ENCODE results near the gene MS4A5.
"Not testable (repeated sequence)": the region's sequence is repeated elsewhere in the genome, so short reads cannot be mapped to it uniquely, and the experiment has no call there.

The MS4A5 gene

GRCh38 chr11:60429272-60429671, at the start of gene MS4A5:
TSS of gene MS4A5 (plus strand) at chr11:60429572. CDS start at chr11:60429675, 103 bp downstream.
- in situ Hi-C loops (cut with HindIII; ENCODE audit: low sequenced_read_pairs): no loop called here

GRCh38 chr11:60389279-60389910, 40.0 kb upstream of the MS4A5 start:
- in situ Hi-C loops (cut with HindIII; ENCODE audit: low sequenced_read_pairs): no loop called here

GRCh38 chr11:60390419-60390818, 39.0 kb upstream of the MS4A5 start:
- in situ Hi-C loops (cut with HindIII; ENCODE audit: low sequenced_read_pairs): no loop called here

GRCh38 chr11:60392361-60392760, 37.0 kb upstream of the MS4A5 start:
- in situ Hi-C loops (cut with HindIII; ENCODE audit: low sequenced_read_pairs): no loop called here

- in situ Hi-C loops (cut with HindIII; ENCODE audit: low sequenced_read_pairs): no loop called here
These were observed 36.4 kb upstream of the MS4A5 start for GRCh38 chr11:60393016-60393415.

GRCh38 chr11:60394666-60395380, 34.5 kb upstream of the MS4A5 start:
- in situ Hi-C loops (cut with HindIII; ENCODE audit: low sequenced_read_pairs): no loop called here

GRCh38 chr11:60396382-60396781, 33.0 kb upstream of the MS4A5 start, which contains the start of gene MS4A14:
TSS of gene MS4A14 (plus strand) at chr11:60396459. CDS start at chr11:60396579, 120 bp downstream.
- in situ Hi-C loops (cut with HindIII; ENCODE audit: low sequenced_read_pairs): no loop called here

GRCh38 chr11:60396799-60397198, 32.6 kb upstream of the MS4A5 start:
- in situ Hi-C loops (cut with HindIII; ENCODE audit: low sequenced_read_pairs): no loop called here

- in situ Hi-C loops (cut with HindIII; ENCODE audit: low sequenced_read_pairs): no loop called here
These were observed 9.4 kb upstream of the MS4A5 start for GRCh38 chr11:60420015-60420414.

- in situ Hi-C loops (cut with HindIII; ENCODE audit: low sequenced_read_pairs): no loop called here
These were observed 6.8 kb upstream of the MS4A5 start for GRCh38 chr11:60422609-60423008.

- in situ Hi-C loops (cut with HindIII; ENCODE audit: low sequenced_read_pairs): no loop called here
These were observed 855 bp upstream of the MS4A5 start for GRCh38 chr11:60428517-60428916.

- in situ Hi-C loops (cut with HindIII; ENCODE audit: low sequenced_read_pairs): no loop called here
These were observed 1.9 kb downstream of the MS4A5 start for GRCh38 chr11:60431251-60431650.

GRCh38 chr11:60433401-60433800, 4.0 kb downstream of the MS4A5 start:
- in situ Hi-C loops (cut with HindIII; ENCODE audit: low sequenced_read_pairs): no loop called here

- in situ Hi-C loops (cut with HindIII; ENCODE audit: low sequenced_read_pairs): no loop called here
These were observed 17.7 kb downstream of the MS4A5 start for GRCh38 chr11:60447070-60447469.

GRCh38 chr11:60447846-60448245, 18.5 kb downstream of the MS4A5 start:
- in situ Hi-C loops (cut with HindIII; ENCODE audit: low sequenced_read_pairs): no loop called here

GRCh38 chr11:60451185-60451584, 21.8 kb downstream of the MS4A5 start:
- in situ Hi-C loops (cut with HindIII; ENCODE audit: low sequenced_read_pairs): not testable (repeated sequence)

GRCh38 chr11:60454212-60454611, 24.8 kb downstream of the MS4A5 start:
- in situ Hi-C loops (cut with HindIII; ENCODE audit: low sequenced_read_pairs): no loop called here

GRCh38 chr11:60455531-60456042, 26.2 kb downstream of the MS4A5 start, which contains the start of gene MS4A1:
TSS of gene MS4A1 (plus strand) at chr11:60455847. CDS start at chr11:60462375, 6,528 bp downstream.
- in situ Hi-C loops (cut with HindIII; ENCODE audit: low sequenced_read_pairs): no loop called here

GRCh38 chr11:60457576-60457975, 28.2 kb downstream of the MS4A5 start:
- in situ Hi-C loops (cut with HindIII; ENCODE audit: low sequenced_read_pairs): no loop called here

- in situ Hi-C loops (cut with HindIII; ENCODE audit: low sequenced_read_pairs): no loop called here
These were observed 30.0 kb downstream of the MS4A5 start for GRCh38 chr11:60459345-60459744.

- in situ Hi-C loops (cut with HindIII; ENCODE audit: low sequenced_read_pairs): no loop called here
These were observed 39.5 kb downstream of the MS4A5 start for GRCh38 chr11:60468829-60469228.

- in situ Hi-C loops (cut with HindIII; ENCODE audit: low sequenced_read_pairs): no loop called here
These were observed 40.4 kb downstream of the MS4A5 start for GRCh38 chr11:60469723-60470122.

Measured in DLD1 (cell line).